ENCODE measurements around the gene FBXO48. TPM values are rescaled to one million over a fixed set of nuclear protein-coding genes. Genes with fewer than 3 reads are reported as not detected.

FBXO48 gene
- total RNA-seq, 1 donor from 2014 or later: 2.3 TPM

DNA sequence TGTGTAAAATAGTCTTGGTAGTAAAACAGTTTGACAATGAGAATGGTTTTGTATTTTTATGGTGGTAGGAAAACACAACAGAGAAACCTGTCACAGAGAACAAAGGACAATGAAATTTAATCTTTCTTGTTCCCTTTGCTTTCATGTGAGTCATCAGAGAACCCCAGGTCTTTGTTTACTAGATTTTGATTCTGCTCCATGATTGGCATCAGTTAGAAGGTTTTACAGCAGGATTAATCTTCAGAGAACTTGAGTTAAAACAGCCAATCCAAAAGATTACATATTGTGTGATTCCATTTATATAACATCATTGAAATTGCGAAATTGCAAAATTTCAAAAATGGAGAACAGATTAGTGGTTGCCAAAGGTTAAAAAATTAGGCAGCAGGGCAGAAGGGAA is 2.8 kb upstream of the FBXO48 start:
- Histone ChIP-seq H3K27ac (no peak overlapping the region), H3K9me3 (no peaks in the 10 kb centered on the region), H3K36me3 (no peaks in the 10 kb centered on the region), H3K4me1 (peaks cover 20% of the 10 kb centered on the region), H3K4me3 (no peak overlapping the region), H3K27me3 (ENCODE audit: low read depth) (no peaks in the 10 kb centered on the region)
- DNase-seq (no peak), ATAC-seq (no peak)
- TF ChIP-seq CTCF (IDR thresholded peaks at IDR 0.05): no peak
- intact Hi-C loops (cut with DNase I): loop anchor here (10.0 kb wide), 1 partner anchor 125 kb away; no protein-coding TSS in a partner anchor

GRCh38 chr2:68468801-68469200 is 1.7 kb upstream of the FBXO48 start:
- H3K36me3 ChIP-seq: no peaks in the 10 kb centered on the region
- no peaks in the 10 kb centered on the region for H3K27me3 ChIP-seq (ENCODE audit: low read depth)
- peaks cover 20% of the 10 kb centered on the region for H3K4me1 ChIP-seq
- TF ChIP-seq CTCF (IDR thresholded peaks at IDR 0.05): no peak
- ATAC-seq (no peak), DNase-seq (no peak)
- H3K27ac ChIP-seq: no peak overlapping the region
- H3K9me3 ChIP-seq: no peaks in the 10 kb centered on the region
- no peak overlapping the region for H3K4me3 ChIP-seq
- intact Hi-C loops (cut with DNase I): loop anchor here (10.0 kb wide), 1 partner anchor 126 kb away; no protein-coding TSS in a partner anchor

- H3K27me3 ChIP-seq (ENCODE audit: low read depth): no peaks in the 10 kb centered on the region
- DNase-seq: no peak
- H3K36me3 ChIP-seq: no peaks in the 10 kb centered on the region
- intact Hi-C loops (cut with DNase I): loop anchor here (10.0 kb wide), 1 partner anchor 128 kb away; no protein-coding TSS in a partner anchor
- peak overlapping the region; percentile 88 for H3K27ac ChIP-seq
- H3K4me1 ChIP-seq: peaks cover 20% of the 10 kb centered on the region
- ATAC-seq: peak; percentile 22 to 34
- peak overlapping the region; percentile 85 for H3K4me3 ChIP-seq
- no peaks in the 10 kb centered on the region for H3K9me3 ChIP-seq
- TF ChIP-seq CTCF (IDR thresholded peaks at IDR 0.05): no peak
Measured at GRCh38 chr2:68466778-68467076, 367 bp downstream of the FBXO48 start.

GRCh38 chr2:68466361-68466777 is 725 bp downstream of the FBXO48 start:
- ATAC-seq (peak in 1 of 2 donors; percentile 7), DNase-seq (no peak)
- H3K27me3 ChIP-seq (ENCODE audit: low read depth): no peaks in the 10 kb centered on the region
- no peaks in the 10 kb centered on the region for H3K9me3 ChIP-seq
- no peak for TF ChIP-seq CTCF (IDR thresholded peaks at IDR 0.05)
- H3K27ac ChIP-seq: peak overlapping the region; percentile 88
- H3K36me3 ChIP-seq: no peaks in the 10 kb centered on the region
- intact Hi-C loops (cut with DNase I): loop anchor here (10.0 kb wide), 1 partner anchor 128 kb away; no protein-coding TSS in a partner anchor
- H3K4me3 ChIP-seq: peak overlapping the region; percentile 85
- H3K4me1 ChIP-seq: peaks cover 20% of the 10 kb centered on the region

DNA sequence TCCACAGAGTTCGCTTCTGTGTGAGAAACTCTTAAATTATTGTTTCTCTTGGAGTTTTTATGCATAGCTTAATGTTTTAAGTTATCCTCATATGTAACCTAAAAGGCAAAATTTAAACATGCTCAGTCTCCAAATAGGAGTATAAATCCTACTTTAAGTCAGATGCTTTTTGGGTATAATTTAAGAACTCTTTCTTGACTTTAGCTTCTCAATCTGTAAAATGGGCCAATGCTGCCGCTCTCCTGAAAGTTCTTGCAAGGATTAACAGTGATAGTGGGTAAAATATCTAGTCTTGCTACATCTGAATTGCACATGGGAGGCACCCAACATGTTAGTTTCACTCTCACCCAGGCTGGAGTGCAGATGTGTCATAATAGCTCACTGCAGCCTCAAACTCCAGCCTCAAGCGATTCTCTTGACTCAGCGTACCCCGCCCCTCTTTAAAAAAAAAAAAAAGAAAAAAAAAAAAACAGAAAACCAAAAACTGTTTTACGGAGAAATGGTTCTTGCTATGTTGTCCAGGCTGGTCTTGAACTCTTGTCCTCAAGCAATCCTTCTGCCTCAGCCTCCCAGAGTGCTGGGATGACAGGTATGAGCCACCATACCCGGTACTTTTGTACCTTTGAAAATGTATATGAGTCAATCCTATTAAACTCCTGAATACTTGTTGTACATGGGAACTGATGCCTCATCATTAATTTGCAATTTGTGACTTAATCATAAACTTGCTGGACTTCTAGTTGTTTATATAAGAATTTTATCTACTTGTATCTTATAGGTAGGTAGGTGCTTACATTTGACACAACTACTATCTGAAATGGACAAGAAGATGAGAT is 1.8 kb downstream of the FBXO48 start:
- Histone ChIP-seq H3K9me3 (no peaks in the 10 kb centered on the region), H3K4me1 (peaks cover 20% of the 10 kb centered on the region), H3K27me3 (ENCODE audit: low read depth) (no peaks in the 10 kb centered on the region), H3K36me3 (no peaks in the 10 kb centered on the region), H3K4me3 (no peak overlapping the region), H3K27ac (no peak overlapping the region)
- DNase-seq (no peak), ATAC-seq (no peak)
- TF ChIP-seq CTCF (IDR thresholded peaks at IDR 0.05): no peak
- intact Hi-C loops (cut with DNase I): loop anchor here (10.0 kb wide), 1 partner anchor 130 kb away; no protein-coding TSS in a partner anchor
